Erythroblast (primary cell): Measurements from ENCODE around the gene HEATR3.

Experiments used
- GATA1 ChIP-seq: IDR thresholded peaks from 2 replicates; pipeline ENCODE4 v1.6.1; 2011; ENCODE audit warnings: low read depth, mild to moderate bottlenecking, control low read depth, low read length, moderate library complexity
- POLR2A ChIP-seq: IDR thresholded peaks from 2 replicates; pipeline ENCODE4 v1.6.1; 2011; ENCODE audit warnings: mild to moderate bottlenecking, low read length

DNA sequence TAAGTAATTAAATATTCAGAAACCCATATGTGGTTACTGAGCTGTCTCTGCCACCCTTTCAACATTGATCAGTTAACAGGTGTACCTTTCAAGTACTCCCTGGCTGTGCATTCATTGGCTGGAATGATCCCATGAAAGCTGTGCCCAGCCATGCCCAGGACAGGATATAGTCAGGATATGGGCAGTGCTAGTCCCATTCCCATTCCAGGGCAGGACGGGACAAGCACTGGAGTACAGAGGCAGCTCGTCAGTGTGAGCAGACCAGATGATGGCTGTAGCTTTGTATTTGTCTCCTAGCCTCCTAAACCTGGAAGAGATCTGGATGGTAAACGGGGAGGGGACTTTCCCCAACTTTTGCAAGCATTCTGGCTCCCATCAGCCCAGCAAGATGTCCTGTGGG lies 22.5 kb downstream of the HEATR3 start:
- TF ChIP-seq POLR2A (no peak), GATA1 (no peak)
